Measurements from ENCODE around the gene MOCOS.

Gene MOCOS

GRCh38 chr18:36309436-36310391, 122.4 kb downstream of the MOCOS start:
- no peak for DNase-seq

- no peak for DNase-seq
These were observed 123.8 kb downstream of the MOCOS start for GRCh38 chr18:36311026-36311570.

- DNase-seq: no peak
These were observed 125.6 kb downstream of the MOCOS start for GRCh38 chr18:36312806-36313395.

- no peak for DNase-seq
These were observed 126.8 kb downstream of the MOCOS start for GRCh38 chr18:36314098-36314497.

GRCh38 chr18:36314754-36315153, 127.5 kb downstream of the MOCOS start:
- DNase-seq: no peak

GRCh38 chr18:36315736-36316135, 128.4 kb downstream of the MOCOS start:
- no peak for DNase-seq

GRCh38 chr18:36316246-36316645, 128.9 kb downstream of the MOCOS start:
- no peak for DNase-seq
